GM18507 (cell line): ENCODE data around the gene LAMTOR2.

Experiments
- DNase-seq: peaks from one replicate; pipeline ENCODE4 v3.0.0; 2011; ENCODE audit warnings: low read depth; ENCODE audit not compliant: insufficient read length; ENCODE audit errors: extremely low spot score
- FAIRE-seq: peaks from 2 replicates; lab custom pipeline; 2011; peaks lifted over from hg19 to GRCh38; lab: Jason Lieb, UNC

Gene LAMTOR2

DNA sequence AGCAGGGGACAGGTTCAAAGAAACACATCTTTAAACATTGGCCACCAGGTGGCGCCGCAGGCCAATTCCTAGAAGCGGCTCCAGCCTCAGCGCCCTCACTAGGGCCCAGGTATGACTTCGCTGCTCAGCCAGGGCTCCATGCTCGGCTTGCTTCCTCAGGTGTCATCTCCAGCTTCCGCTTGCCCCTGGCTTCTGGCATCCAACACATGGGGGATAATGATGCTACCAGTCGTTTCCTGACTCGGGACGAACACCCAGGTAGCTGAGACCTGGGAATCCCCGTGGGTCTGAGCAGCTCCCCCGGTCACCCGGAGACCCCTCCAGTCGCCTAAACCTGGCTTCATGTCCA is 36.2 kb downstream of the LAMTOR2 start:
- DNase-seq (peak; percentile 61), FAIRE-seq (peak; percentile 87)

DNA sequence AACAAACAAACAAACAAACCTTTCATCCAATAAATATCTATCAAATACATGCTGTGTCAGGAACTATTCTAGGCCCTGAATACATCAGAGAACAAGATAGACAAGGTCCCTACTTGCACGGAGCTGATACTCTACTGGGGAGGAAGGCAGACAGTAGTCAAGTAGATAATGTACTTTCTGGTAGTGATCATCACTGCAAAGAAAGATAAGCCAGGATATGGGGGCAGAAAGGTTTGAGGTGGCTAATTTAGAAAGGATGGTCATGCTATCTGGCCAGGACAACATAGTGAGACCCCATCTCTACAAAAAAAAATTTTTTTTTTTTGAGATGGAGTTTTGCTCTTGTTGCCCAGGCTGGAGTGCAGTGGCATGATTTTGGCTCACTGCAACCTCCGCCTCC is 37.0 kb downstream of the LAMTOR2 start:
- FAIRE-seq: no peak

DNA sequence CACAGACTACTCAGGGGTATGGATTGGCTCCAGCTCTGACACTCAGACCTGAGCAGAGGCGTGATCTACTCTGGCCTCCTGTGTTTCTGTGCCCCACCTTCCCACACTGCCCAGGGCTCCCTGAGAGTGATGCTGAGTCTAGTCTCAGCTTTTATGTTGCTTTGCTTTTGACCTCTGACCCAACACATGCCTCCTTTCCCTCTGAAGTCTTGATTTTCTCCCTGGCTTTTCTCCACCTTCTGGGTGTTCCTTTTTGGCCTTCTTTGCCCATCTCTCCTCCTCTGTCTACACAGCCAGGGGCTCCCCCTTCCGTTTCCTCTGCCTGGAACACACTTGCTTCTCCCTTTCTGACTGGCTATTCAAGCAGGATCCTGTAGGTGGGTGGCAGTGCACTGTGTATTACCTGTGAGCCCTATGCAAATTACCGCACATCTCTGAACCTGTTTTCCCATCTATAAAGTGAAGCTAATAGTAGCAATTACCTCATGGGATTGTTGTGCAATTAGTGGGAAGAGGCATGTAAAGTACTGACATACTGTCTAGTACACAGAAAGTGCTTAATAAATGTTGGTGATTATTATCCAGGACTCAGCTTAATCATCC is 41.4 kb downstream of the LAMTOR2 start:
- DNase-seq (no peak), FAIRE-seq (peak; percentile 48)

More for the DNA sequence above, 37.0 kb downstream of the LAMTOR2 start:
- no peak for DNase-seq

DNA sequence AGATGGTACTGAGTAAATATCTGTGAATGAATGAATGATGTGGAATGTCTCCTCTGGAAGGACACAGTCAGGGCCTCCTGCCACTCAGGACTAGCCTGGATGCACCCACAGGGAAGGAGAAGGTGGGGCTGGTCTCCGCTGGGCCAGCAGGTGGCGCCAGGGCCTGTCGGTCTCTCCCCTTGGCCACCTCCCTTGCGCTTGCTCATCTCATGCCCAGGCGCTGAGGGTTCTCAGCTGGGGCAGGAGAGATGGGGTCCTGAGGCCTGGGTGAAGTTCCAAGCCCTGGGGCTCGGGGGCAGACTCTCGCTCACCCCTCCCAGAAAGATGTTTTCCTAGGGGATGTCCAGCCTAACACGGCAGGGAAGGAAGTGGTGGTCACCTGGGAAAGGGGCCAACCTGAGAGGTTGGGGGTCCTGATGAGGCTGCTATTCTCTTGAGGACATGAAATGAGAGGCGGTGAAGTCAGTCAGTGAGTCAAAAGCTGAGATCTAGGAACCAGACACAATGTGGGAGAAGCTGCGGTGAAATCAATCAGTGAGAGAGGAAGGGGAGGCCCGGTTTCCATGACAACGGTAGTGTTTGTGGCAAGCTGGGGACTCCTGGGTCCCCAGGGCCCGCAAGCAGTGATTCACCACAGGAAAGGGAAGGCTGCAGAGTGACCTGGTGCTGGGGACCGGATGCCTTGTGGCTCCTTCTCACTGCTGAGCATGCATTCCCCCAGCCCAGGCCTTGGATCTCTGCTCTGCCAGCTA is 42.2 kb downstream of the LAMTOR2 start:
- FAIRE-seq: peak; percentile 92
- DNase-seq: peak; percentile 77

DNA sequence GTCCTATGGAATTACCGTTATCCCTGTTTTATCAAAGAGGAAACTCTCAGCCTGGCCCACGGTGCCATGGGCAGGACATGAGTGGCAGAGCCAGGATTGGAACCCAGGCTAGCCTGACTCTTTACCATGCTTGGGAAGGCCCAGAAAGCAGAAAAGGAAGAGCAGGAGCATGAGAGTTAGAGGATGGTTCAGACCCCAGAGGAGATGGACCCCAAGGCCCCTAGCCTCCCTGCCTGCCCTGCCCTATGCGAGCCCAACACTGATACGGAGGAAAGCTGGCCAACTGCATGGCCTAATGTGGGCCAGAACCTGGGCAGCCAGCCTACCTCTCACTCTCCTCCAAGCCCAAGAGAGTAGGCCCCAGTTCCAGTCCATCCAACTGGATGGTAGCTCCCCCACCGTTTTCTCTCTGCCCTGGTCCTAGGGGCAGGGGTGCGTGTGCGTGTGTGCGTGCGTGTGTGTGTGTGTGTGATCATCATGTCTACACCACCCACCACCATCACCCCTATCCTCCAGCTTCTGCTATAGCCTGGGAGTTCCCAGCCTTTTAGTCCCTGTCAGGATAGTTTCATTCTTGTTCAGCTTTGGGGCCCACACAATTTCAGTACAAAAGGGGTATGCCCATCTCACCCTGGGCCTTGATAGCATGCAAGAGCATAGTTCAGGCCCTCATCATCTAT is 43.1 kb downstream of the LAMTOR2 start:
- DNase-seq: no peak
- peak; percentile 71 for FAIRE-seq

DNA sequence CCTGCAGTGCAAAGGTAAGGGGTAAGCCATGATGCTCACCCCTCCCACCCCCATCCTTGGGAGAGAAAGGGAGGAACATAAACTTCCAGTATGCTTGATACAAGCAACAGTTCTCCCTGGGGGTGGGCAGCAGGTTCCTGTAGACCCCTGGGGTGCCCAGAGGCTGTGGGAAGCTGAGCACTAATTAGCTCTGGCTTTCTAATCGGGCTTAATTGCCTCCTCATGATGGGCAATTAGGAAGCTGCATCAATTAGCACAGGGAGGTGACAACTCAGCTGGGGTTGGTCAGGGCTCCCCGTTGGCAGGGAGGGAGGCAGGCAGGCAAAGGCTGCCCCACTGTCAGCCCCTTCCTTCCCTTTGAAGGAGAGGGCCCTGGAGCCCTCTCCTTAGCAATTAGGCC is 44.2 kb downstream of the LAMTOR2 start:
- no peak for FAIRE-seq
- DNase-seq: no peak

DNA sequence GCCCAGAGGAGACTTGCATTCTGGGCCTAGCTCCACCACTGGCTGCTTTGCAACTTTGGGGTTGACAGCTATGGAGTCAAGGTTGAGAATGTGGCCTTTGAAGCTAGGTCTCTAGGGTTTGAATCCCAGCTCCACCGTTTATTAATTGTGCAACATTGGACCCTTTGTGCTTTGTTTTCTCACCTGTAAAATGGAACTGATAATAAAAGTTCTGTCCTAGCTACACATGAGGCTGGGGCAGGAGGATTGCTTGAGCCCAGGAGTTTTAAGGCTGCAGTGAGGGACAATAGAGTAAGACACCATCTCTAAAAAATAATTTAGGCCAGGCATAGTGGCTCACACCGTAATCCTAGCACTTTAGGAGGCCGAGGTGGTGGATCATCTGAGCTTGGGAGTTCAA is 44.7 kb downstream of the LAMTOR2 start:
- no peak for DNase-seq
- no peak for FAIRE-seq

- FAIRE-seq (peak; percentile 31), DNase-seq (no peak)
Measured at GRCh38 chr1:156100205-156100995, 45.8 kb downstream of the LAMTOR2 start.

DNA sequence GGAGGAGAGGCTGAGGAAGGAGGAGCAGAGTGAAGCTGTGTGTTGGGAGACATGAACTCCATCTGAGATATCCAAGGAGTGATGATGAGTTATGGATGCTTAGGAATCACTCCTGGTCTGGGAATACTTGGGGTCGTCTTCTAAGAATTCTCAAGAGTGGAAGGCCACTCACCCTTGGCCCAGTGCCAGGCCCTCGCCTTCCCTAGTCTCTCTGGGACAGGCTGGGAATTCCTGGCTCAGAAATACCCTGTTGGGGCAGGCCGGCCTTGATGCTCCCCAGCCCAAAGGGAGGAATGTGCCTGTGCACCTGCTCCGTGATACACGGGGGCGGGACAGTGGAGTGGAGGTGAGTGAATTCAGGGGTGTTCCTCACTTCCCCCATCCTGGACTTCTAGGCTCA is 47.3 kb downstream of the LAMTOR2 start:
- DNase-seq: no peak
- FAIRE-seq: no peak

DNA sequence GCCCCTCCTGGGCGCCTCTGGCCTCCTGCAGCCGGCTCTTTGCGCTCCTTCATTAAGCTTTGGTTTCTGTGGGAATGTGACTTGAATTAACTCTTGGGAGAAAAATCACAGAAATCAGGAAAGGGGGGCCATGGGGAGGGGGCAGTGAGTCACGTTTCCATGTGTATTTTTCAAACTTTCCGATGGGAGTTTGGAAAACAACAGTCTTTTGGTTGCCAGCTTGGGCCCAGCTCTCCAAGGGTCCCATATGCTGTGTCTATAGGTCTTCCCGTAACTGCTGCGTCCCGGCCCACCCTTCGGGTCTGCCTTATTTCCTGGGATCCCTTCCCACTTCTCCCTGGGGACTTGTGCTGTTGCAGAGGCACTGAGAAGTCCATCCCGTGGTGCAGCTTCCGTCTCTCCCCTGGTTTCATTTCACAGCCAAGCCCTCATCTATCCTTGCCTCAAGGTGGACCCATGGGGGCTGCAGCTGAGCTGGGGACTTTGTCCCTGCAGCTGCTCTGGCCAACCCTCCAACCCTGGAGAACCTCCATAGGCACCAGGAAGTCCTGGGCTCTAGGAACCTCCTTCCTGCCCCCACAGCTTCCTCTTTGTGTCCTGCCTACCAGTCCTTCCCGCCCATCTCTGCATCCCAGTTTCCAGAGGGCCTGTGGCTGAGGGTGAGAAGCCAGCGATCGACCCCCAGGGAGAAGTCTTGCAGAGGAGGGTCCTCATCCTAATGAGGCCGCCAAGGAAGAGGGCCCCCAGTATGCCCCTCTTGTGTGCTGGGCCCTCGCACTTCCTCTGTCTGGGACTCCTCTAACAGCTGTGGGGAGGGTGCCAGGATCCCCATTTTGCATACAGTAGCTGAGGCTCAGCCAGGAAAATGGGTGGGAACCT is 48.3 kb downstream of the LAMTOR2 start:
- FAIRE-seq (no peak), DNase-seq (no peak)

DNA sequence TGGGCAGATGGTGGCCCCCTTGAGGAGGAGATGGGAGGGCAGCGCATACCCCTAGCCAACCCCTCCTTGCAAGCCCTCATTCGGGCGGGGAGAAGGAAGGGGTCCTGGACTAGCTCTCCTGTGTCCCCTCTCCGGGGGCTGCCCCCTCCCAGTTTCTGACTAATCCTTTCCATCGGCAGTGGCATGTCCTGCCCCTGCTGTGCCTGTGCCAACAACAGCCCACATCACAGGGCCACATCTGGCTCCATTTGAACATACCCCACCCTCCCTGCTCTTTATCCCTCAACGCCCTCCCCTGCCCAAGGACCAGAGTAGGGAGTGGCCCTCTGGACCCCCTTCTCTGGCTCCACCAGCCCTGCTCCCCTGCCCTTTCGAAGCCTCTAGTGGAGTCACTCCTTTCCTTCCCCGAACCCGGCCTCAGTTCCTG is 49.0 kb downstream of the LAMTOR2 start:
- no peak for DNase-seq
- FAIRE-seq: no peak

DNA sequence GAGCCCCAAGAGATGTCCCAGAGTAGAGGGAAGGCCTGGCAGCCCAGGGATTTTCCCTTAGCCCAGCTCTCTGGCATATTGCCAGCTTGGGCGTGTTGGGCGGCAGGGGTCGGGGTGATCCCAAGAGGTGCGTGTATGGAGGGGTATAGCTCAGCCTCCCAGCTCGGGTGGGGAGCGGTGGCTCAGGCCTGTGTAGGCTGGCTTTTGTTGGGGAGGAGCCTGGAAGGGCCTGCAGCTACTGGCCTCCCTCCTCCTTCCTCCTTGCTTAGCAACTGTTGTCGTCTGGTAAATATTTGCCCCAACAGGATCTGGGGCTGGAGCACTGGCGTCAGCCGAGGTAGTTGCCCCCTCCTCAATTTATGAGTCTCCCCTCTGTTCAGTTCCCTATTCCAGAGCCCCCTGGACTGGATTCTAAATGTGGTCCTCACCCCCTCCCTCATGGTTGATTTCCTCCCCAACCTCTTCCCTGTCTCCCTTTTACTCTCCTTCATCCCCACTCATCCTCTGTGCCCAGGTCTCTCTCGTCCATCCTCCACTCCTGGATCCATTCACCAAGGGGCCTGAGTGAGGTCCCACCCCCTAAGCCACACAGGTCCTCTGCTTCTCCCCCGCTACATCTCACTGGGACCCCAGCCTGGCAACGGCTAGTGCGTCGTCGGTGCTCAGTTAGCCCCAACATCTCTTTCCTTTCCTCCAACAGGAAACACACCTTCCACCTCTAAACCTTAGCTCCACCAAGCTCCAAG is 49.7 kb downstream of the LAMTOR2 start:
- FAIRE-seq (peak; percentile 41), DNase-seq (no peak)

- FAIRE-seq (no peak), DNase-seq (no peak)
Measured at GRCh38 chr1:156104861-156105832, 50.6 kb downstream of the LAMTOR2 start.

GRCh38 chr1:156106624-156107488 is 52.3 kb downstream of the LAMTOR2 start:
- no peak for DNase-seq
- no peak for FAIRE-seq

DNA sequence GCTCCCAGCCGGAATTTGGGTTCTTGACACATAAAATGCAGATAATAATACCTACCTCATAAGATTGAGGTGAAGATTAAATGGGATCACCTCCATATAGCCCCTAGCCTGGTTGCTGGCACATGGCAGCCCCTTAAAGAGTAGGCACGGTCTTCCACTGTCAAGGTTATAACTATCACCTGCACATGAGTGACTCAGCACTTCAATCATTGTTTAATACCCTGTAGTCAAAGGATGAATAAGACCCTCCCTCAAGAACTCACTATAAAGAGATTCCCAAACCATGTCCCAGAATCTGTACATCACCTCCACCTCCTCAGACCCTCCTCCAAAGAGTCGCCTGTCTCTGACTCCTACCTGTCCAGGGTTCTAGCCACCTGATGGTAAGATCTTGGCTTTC is 53.5 kb downstream of the LAMTOR2 start:
- no peak for FAIRE-seq
- no peak for DNase-seq
